PC-3 (cell line): ENCODE results near the gene HSD17B14. TPM values are rescaled to one million over a fixed set of nuclear protein-coding genes. Genes with fewer than 3 reads are reported as not detected.

Experiments used
- ATAC-seq: fragments of 200-7000 bp; cut with Tn5 transposase; 2 replicates; pipeline ENCODE4 v1.9.1; 2020; ENCODE audit warnings: mild to moderate bottlenecking, moderate library complexity
- BruUV-seq: library from RNA; stranded (reverse); fragments of 400-500 nt; replicated peaks from 2 replicates; lab custom pipeline; 2021; lab: Mats Ljungman, UMichigan
- CTCF ChIA-PET: fragments of 300-600 bp; sonication (Branson Sonifier 250); formaldehyde crosslinking; loops from one replicate; lab custom pipeline; 2022; ENCODE audit warnings: antibody characterized with exemption; lab: Charles Lee
- POLR2A ChIA-PET: fragments of 300-600 bp; sonication (Branson Sonifier 250); formaldehyde crosslinking; loops from one replicate; lab custom pipeline; 2022; ENCODE audit warnings: antibody characterized with exemption; ENCODE audit not compliant: unreplicated experiment; lab: Charles Lee
- DNase-seq: peaks from one replicate; pipeline ENCODE4 v3.0.0-alpha.2; 2015
- H2AFZ ChIP-seq: fragments of 300-600 bp; sonication (generic); 2 replicates; pipeline ENCODE4 v1.6.0; 2016; ENCODE audit warnings: antibody characterized with exemption, low read length
- H3F3A ChIP-seq: fragments of 300-600 bp; sonication (generic); one replicate; pipeline ENCODE4 v1.6.0; 2017; ENCODE audit warnings: antibody characterized with exemption, low read length, control low read depth, mild to moderate bottlenecking; ENCODE audit not compliant: unreplicated experiment
- H3K27ac ChIP-seq: fragments of 300-600 bp; sonication (generic); 2 replicates; pipeline ENCODE4 v1.5.1; 2016; ENCODE audit warnings: mild to moderate bottlenecking, low read length
- H3K27me3 ChIP-seq: fragments of 300-600 bp; sonication (generic); 2 replicates; pipeline ENCODE4 v1.6.1; 2016; ENCODE audit warnings: low read length, mixed read lengths
- H3K36me3 ChIP-seq: fragments of 300-600 bp; sonication (generic); 2 replicates; pipeline ENCODE4 v1.6.1; 2016; ENCODE audit warnings: low read depth, mixed run types, low read length, mixed read lengths
- H3K4me1 ChIP-seq: fragments of 300-600 bp; sonication (generic); 2 replicates; pipeline ENCODE4 v1.5.1; 2016; ENCODE audit warnings: low read length; ENCODE audit not compliant: insufficient read depth
- H3K4me2 ChIP-seq: fragments of 300-600 bp; sonication (generic); 2 replicates; pipeline ENCODE4 v1.6.0; 2016; ENCODE audit warnings: low read length
- H3K4me3 ChIP-seq: fragments of 300-600 bp; sonication (generic); 2 replicates; pipeline ENCODE4 v1.5.1; 2016; ENCODE audit warnings: mild to moderate bottlenecking, low read length, mixed read lengths
- H3K79me2 ChIP-seq: fragments of 300-600 bp; sonication (generic); 2 replicates; pipeline ENCODE4 v1.6.1; 2017; ENCODE audit warnings: low read length, mixed read lengths
- H3K9ac ChIP-seq: fragments of 300-600 bp; sonication (generic); 2 replicates; pipeline ENCODE4 v1.6.0; 2016; ENCODE audit warnings: mild to moderate bottlenecking, low read length
- H3K9me2 ChIP-seq: fragments of 300-600 bp; sonication (generic); replicated peaks from 2 replicates; pipeline ENCODE4 v1.6.1; 2016; ENCODE audit warnings: mixed run types, low read length, mixed read lengths
- H3K9me3 ChIP-seq: fragments of 300-600 bp; sonication (generic); 2 replicates; pipeline ENCODE4 v1.6.1; 2016; ENCODE audit warnings: low read length, mixed read lengths
- H4K20me1 ChIP-seq: fragments of 300-600 bp; sonication (generic); 2 replicates; pipeline ENCODE4 v1.6.1; 2016; ENCODE audit warnings: low read length, mixed read lengths
- EZH2 ChIP-seq: fragments of 300-600 bp; sonication (generic); IDR thresholded peaks from one replicate; pipeline ENCODE4 v1.6.1; 2017; ENCODE audit warnings: antibody characterized with exemption, mild to moderate bottlenecking, low read length; ENCODE audit not compliant: unreplicated experiment
- EZH2phosphoT487 ChIP-seq: fragments of 300-600 bp; sonication (generic); IDR thresholded peaks from 2 replicates; pipeline ENCODE4 v1.6.1; 2018; ENCODE audit warnings: mild to moderate bottlenecking, antibody characterized with exemption, low read length, borderline replicate concordance
- intact Hi-C: fragments of 100-400 bp; cut with micrococcal nuclease; formaldehyde crosslinking; loops from 2 replicates; pipeline ENCODE4 v1.9.0; 2023
- total RNA-seq: library from RNA; depleted of rRNA; stranded (reverse); fragments of >200 nt; gene quantifications from 2 replicates; pipeline ENCODE4 v1.2.3, GENCODE V29; 2014
- TF ChIP-seq, protein P1 (sequence below): fragments of 300-600 bp; sonication (generic); conservative IDR thresholded peaks from 2 replicates; pipeline ENCODE4 v1.5.1; 2017; ENCODE audit warnings: antibody characterized with exemption, low read depth, mild to moderate bottlenecking, low read length

HSD17B14 gene
- total RNA-seq, 1 experiment from 2014 or later = 15.0 TPM

GRCh38 chr19:48777139-48777538 lies 59.2 kb downstream of the HSD17B14 start:
- DNase-seq (no peak), ATAC-seq (no peak)
- Histone ChIP-seq H3K27ac (no peak overlapping the region), H2AFZ (no peak overlapping the region), H3K36me3 (no peaks in the 10 kb centered on the region), H3K4me1 (no peaks in the 10 kb centered on the region), H3K27me3 (no peaks in the 10 kb centered on the region), H3K9me2 (no peaks in the 10 kb centered on the region), H3K79me2 (no peaks in the 10 kb centered on the region), H3K4me3 (no peak overlapping the region), H3F3A (no peaks in the 10 kb centered on the region), H4K20me1 (no peaks in the 10 kb centered on the region), H3K9me3 (no peaks in the 10 kb centered on the region), H3K9ac (no peak overlapping the region), H3K4me2 (no peak overlapping the region)
- POLR2A ChIA-PET = no interaction called here
- intact Hi-C loops = no loop called here
- BruUV-seq = no TSS peak
- TF ChIP-seq EZH2 (no peak), EZH2phosphoT487 (no peak)
- TF ChIP-seq, protein P1, sequence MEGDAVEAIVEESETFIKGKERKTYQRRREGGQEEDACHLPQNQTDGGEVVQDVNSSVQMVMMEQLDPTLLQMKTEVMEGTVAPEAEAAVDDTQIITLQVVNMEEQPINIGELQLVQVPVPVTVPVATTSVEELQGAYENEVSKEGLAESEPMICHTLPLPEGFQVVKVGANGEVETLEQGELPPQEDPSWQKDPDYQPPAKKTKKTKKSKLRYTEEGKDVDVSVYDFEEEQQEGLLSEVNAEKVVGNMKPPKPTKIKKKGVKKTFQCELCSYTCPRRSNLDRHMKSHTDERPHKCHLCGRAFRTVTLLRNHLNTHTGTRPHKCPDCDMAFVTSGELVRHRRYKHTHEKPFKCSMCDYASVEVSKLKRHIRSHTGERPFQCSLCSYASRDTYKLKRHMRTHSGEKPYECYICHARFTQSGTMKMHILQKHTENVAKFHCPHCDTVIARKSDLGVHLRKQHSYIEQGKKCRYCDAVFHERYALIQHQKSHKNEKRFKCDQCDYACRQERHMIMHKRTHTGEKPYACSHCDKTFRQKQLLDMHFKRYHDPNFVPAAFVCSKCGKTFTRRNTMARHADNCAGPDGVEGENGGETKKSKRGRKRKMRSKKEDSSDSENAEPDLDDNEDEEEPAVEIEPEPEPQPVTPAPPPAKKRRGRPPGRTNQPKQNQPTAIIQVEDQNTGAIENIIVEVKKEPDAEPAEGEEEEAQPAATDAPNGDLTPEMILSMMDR = no peak
- CTCF ChIA-PET = no interaction called here

DNA sequence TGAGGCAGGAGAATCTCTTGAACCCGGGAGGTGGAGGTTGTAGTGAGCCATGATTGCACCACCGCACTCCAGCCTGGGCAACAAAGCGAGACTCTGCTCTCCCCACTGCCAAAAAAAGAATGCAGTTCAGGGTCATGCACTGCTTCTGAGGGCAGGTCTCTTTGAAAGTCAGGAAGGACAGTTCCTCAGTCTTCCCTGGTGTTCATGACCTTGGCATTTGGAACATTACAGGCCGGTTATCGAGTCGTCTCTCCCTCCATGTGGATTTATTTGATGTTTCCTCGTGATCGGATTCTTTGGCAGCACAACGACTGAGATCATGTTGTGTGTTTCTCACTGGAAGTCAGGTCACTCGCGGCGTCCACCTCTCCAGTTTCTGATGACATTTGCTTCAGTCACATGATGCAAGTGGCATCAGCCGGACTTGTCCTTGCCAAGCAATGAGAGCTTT lies 63.8 kb downstream of the HSD17B14 start:
- no peaks in the 10 kb centered on the region for H3K36me3 ChIP-seq
- CTCF ChIA-PET = no interaction called here
- no peak overlapping the region for H3K4me3 ChIP-seq
- intact Hi-C loops = no loop called here
- H3F3A ChIP-seq = no peaks in the 10 kb centered on the region
- DNase-seq (no peak), ATAC-seq (no peak)
- no peaks in the 10 kb centered on the region for H3K79me2 ChIP-seq
- no peak overlapping the region for H3K27ac ChIP-seq
- no peaks in the 10 kb centered on the region for H3K4me1 ChIP-seq
- H3K9me3 ChIP-seq = no peaks in the 10 kb centered on the region
- POLR2A ChIA-PET = no interaction called here
- no TSS peak for BruUV-seq
- TF ChIP-seq EZH2phosphoT487 (no peak), EZH2 (no peak)
- TF ChIP-seq, protein P1 = no peak
- no peaks in the 10 kb centered on the region for H3K9me2 ChIP-seq
- H2AFZ ChIP-seq = no peak overlapping the region
- no peak overlapping the region for H3K9ac ChIP-seq
- no peaks in the 10 kb centered on the region for H3K27me3 ChIP-seq
- no peaks in the 10 kb centered on the region for H4K20me1 ChIP-seq
- no peak overlapping the region for H3K4me2 ChIP-seq

DNA sequence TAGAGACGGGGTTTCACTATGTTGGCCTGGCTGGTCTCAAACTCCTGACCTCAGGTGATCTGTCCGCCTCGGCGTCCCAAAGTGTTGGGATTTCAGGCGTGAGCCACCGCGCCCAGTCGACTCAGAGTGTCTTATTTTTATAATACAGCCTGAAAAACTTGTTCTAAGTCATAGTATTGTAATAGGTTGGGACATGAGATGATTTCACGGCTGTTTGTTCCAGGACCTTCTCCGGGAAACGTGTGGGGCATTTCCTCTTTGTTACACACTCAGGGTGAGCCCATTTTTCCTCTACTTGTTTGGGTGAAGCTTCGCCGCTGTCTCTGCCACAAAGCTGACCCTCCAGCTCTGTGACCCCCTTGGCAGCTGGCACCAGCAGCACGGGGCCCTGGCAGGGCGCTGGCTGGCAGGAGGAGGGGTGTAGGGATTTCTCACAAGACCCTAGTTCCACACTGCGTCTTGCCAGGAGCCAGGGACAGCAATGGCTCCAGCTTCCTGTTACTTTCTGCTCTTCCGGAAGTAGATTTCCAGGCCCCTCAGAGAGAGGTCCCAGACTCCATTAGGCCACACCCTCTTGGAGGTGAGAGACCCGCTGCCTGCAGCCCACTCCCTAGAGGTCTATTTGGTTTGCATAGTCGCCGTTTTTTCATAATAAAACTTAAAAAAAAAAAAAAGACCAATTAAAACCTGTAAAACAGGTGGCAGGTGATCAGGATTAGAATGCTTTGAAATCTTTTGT lies 65.4 kb downstream of the HSD17B14 start:
- H3K27ac ChIP-seq = no peak overlapping the region
- no peaks in the 10 kb centered on the region for H3K27me3 ChIP-seq
- no peaks in the 10 kb centered on the region for H3K4me1 ChIP-seq
- H3K36me3 ChIP-seq = no peaks in the 10 kb centered on the region
- ATAC-seq = no peak
- TF ChIP-seq EZH2phosphoT487 = no peak
- TF ChIP-seq, protein P1 = no peak
- TF ChIP-seq EZH2 = no peak
- H3K9me3 ChIP-seq = no peaks in the 10 kb centered on the region
- POLR2A ChIA-PET = no interaction called here
- no peaks in the 10 kb centered on the region for H3F3A ChIP-seq
- no peaks in the 10 kb centered on the region for H4K20me1 ChIP-seq
- H3K4me2 ChIP-seq = no peak overlapping the region
- peak overlapping the region; percentile 63; the same call in 1 of the 2 replicates for H2AFZ ChIP-seq
- H3K9ac ChIP-seq = no peak overlapping the region
- CTCF ChIA-PET = no interaction called here
- no peak overlapping the region for H3K4me3 ChIP-seq
- BruUV-seq = no TSS peak
- intact Hi-C loops = no loop called here
- no peaks in the 10 kb centered on the region for H3K79me2 ChIP-seq
- H3K9me2 ChIP-seq = no peaks in the 10 kb centered on the region
- peak; percentile 34 for DNase-seq
